ENCODE data around the gene LYSMD1.

DNA sequence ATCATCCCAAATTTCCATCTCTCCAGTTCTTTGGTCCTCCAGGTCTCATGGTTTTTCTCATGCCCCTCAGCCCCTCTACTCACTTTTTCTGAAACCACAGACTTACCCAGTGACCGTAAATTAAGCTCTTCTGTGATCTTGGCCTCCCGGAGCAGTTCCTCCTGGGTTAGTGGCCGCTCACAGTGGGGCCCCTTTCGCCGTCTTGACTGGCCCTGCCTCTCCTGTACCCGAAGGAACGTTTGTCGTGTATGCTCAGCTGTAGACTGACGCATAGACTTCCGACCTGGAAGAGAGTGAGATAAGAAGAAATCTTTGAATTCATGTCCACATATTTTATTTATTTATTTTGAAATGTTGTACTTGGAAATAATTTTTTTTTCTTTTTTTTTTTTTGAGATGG, 18.5 kb upstream of the LYSMD1 start:
- TF ChIP-seq, protein P1, sequence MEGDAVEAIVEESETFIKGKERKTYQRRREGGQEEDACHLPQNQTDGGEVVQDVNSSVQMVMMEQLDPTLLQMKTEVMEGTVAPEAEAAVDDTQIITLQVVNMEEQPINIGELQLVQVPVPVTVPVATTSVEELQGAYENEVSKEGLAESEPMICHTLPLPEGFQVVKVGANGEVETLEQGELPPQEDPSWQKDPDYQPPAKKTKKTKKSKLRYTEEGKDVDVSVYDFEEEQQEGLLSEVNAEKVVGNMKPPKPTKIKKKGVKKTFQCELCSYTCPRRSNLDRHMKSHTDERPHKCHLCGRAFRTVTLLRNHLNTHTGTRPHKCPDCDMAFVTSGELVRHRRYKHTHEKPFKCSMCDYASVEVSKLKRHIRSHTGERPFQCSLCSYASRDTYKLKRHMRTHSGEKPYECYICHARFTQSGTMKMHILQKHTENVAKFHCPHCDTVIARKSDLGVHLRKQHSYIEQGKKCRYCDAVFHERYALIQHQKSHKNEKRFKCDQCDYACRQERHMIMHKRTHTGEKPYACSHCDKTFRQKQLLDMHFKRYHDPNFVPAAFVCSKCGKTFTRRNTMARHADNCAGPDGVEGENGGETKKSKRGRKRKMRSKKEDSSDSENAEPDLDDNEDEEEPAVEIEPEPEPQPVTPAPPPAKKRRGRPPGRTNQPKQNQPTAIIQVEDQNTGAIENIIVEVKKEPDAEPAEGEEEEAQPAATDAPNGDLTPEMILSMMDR (IDR thresholded peaks at IDR 0.05; ENCODE audit: borderline replicate concordance, extremely low read depth, low read length, poor library complexity, severe bottlenecking), result no peak
- TF ChIP-seq EZH2 (IDR thresholded peaks at IDR 0.05; ENCODE audit: borderline replicate concordance, low read depth, low read length, severe bottlenecking), result no peak

All from DND-41 (cell line).